Neural cell (in vitro differentiated cells): ENCODE measurements around the gene LGR4. TPM values are rescaled to one million over a fixed set of nuclear protein-coding genes. Genes with fewer than 3 reads are reported as not detected.

Experiments used
- H2AFZ ChIP-seq: fragments of 200-600, 300-800 bp; sonication (generic), shearing (Covaris generic); 2 replicates; pipeline ENCODE4 v1.6.0; 2014; ENCODE audit warnings: low read depth, mild to moderate bottlenecking, antibody characterized with exemption, low read length, moderate library complexity
- H3F3A ChIP-seq: fragments of 200-600 bp; shearing (Covaris generic); 2 replicates; pipeline ENCODE4 v1.6.1; 2016; ENCODE audit warnings: mild to moderate bottlenecking, moderate library complexity, mixed read lengths, antibody characterized with exemption, low read length; ENCODE audit not compliant: insufficient read depth, poor library complexity, severe bottlenecking
- H3K27ac ChIP-seq: fragments of 200-600, 300-800 bp; sonication (generic), shearing (Covaris generic); 2 replicates; pipeline ENCODE4 v1.5.1; 2014; ENCODE audit warnings: mild to moderate bottlenecking, low read length, moderate library complexity
- H3K27me3 ChIP-seq: fragments of 300-800, 200-600 bp; sonication (generic), shearing (Covaris generic); 2 replicates; pipeline ENCODE4 v1.6.0; 2014; ENCODE audit warnings: mild to moderate bottlenecking, low read depth, low read length, moderate library complexity; ENCODE audit not compliant: insufficient read depth
- H3K36me3 ChIP-seq: fragments of 300-800, 200-600 bp; sonication (generic), shearing (Covaris generic); 2 replicates; pipeline ENCODE4 v1.5.1; 2014; ENCODE audit warnings: mild to moderate bottlenecking, antibody characterized with exemption, low read length, moderate library complexity; ENCODE audit not compliant: insufficient read depth
- H3K4me2 ChIP-seq: fragments of 300-800, 200-600 bp; sonication (generic), shearing (Covaris generic); 2 replicates; pipeline ENCODE4 v1.6.0; 2014; ENCODE audit warnings: mild to moderate bottlenecking, low read length
- H3K4me3 ChIP-seq: fragments of 300-800, 200-600 bp; sonication (generic), shearing (Covaris generic); 2 replicates; pipeline ENCODE4 v1.5.1; 2014; ENCODE audit warnings: mild to moderate bottlenecking, low read length, moderate library complexity
- H3K79me2 ChIP-seq: fragments of 200-600 bp; shearing (Covaris generic); replicated peaks from 2 replicates; pipeline ENCODE4 v1.6.0; 2014; ENCODE audit warnings: mild to moderate bottlenecking, low read length, moderate library complexity; ENCODE audit not compliant: insufficient read depth
- H3K9ac ChIP-seq: fragments of 300-800, 200-600 bp; sonication (generic), shearing (Covaris generic); 2 replicates; pipeline ENCODE4 v1.6.1; 2016; ENCODE audit warnings: mild to moderate bottlenecking, low read length, mixed read lengths
- H3K9me2 ChIP-seq: fragments of 200-600 bp; shearing (Covaris generic); 2 replicates; pipeline ENCODE4 v1.6.1; 2016; ENCODE audit warnings: mild to moderate bottlenecking, low read length, mixed read lengths; ENCODE audit not compliant: insufficient read depth
- H3K9me3 ChIP-seq: fragments of 200-600, 300-800 bp; sonication (generic), shearing (Covaris generic); 2 replicates; pipeline ENCODE4 v1.6.1; 2016; ENCODE audit warnings: mild to moderate bottlenecking, mixed run types, low read length, moderate library complexity, mixed read lengths
- H4K20me1 ChIP-seq: fragments of 200-600 bp; shearing (Covaris generic); 2 replicates; pipeline ENCODE4 v1.6.1; 2016; ENCODE audit warnings: mild to moderate bottlenecking, mixed run types; ENCODE audit not compliant: insufficient read depth
- EP300 ChIP-seq: fragments of 450-650 bp; conservative IDR thresholded peaks from 2 replicates; pipeline ENCODE4 v1.6.1; 2014; ENCODE audit warnings: antibody characterized with exemption, mild to moderate bottlenecking, moderate library complexity; ENCODE audit not compliant: poor library complexity, severe bottlenecking
- EZH2 ChIP-seq: fragments of 200-600, 300-800 bp; shearing (Covaris generic), sonication (generic); IDR thresholded peaks from 2 replicates; pipeline ENCODE4 v1.6.1; 2014; ENCODE audit warnings: antibody characterized with exemption, low read length, borderline replicate concordance, mild to moderate bottlenecking; ENCODE audit not compliant: insufficient read depth, poor library complexity, severe bottlenecking
- MXI1 ChIP-seq: fragments of 450-650 bp; conservative IDR thresholded peaks from 2 replicates; pipeline ENCODE4 v1.6.1; 2014; ENCODE audit warnings: antibody characterized with exemption, mild to moderate bottlenecking; ENCODE audit not compliant: poor library complexity, severe bottlenecking
- POLR2AphosphoS5 ChIP-seq: IDR thresholded peaks from 2 replicates; pipeline ENCODE4 v1.6.1; 2012
- RAD21 ChIP-seq: fragments of 450-650 bp; conservative IDR thresholded peaks from 2 replicates; pipeline ENCODE4 v1.6.1; 2014; ENCODE audit warnings: antibody characterized with exemption, mild to moderate bottlenecking, moderate library complexity
- SMC3 ChIP-seq: fragments of 450-650 bp; conservative IDR thresholded peaks from 2 replicates; pipeline ENCODE4 v1.6.1; 2014; ENCODE audit warnings: antibody characterized with exemption, mild to moderate bottlenecking, moderate library complexity; ENCODE audit not compliant: poor library complexity
- TAF1 ChIP-seq: IDR thresholded peaks from 2 replicates; pipeline ENCODE4 v1.6.1; 2012; ENCODE audit warnings: low read depth
- polyA plus RNA-seq: library from polyadenylated mRNA; depleted of rRNA; stranded (reverse); fragments of >200 nt; gene quantifications from 2 replicates; pipeline ENCODE4 v1.2.3, GENCODE V29; 2014
- TF ChIP-seq, protein P1 (sequence below): IDR thresholded peaks from 2 replicates; pipeline ENCODE4 v1.6.1; 2012; ENCODE audit warnings: borderline replicate concordance
- TF ChIP-seq, protein P2 (sequence below): fragments of 450-650 bp; IDR thresholded peaks from 2 replicates; pipeline ENCODE4 v1.5.1; 2014; ENCODE audit warnings: antibody characterized with exemption, mild to moderate bottlenecking, moderate library complexity; ENCODE audit not compliant: poor library complexity, severe bottlenecking

The LGR4 gene
- polyA plus RNA-seq, 1 donor from 2014 or later: 11.2 TPM

DNA sequence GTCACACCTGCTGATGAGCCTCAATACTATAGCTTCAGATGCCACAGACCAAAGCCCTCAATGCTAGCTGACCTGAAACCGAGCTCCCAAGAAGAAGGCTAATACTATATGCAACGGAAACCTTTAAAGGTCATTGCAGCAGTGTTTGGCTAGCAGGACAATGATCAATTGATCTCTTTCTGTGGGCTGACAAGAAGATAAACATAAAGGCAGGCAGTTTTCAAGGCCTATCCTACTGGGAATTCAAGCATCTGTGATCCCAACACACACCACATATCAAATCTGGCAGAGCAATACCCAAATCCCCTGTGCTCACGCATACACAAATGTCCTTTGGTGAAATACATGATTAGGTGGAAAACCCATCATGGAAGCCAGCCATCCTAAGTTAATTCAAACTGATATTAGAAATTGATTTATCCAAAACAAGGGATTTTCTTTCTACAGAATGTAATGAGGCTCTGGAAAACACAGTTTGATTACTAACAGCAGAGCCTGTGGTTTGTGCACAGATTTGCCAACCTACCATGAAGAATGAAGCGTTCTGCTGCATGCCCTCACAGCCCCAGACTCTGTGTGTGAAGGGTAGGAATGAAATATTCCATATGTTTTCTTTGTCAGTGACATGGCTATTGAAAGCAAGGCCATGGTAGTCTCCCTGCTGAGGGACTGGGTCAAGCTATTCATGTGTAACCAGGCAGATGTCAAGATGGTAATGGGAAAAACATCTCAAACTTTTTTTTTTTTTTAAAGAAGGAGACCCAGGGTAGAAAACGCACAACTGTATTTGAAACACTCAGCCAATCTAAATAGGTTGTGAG is 12.2 kb downstream of the LGR4 start:
- H3K27me3 ChIP-seq: no peaks in the 10 kb centered on the region
- H3K79me2 ChIP-seq: peaks cover 50% of the 10 kb centered on the region
- H3K9ac ChIP-seq: no peak overlapping the region
- H3K4me2 ChIP-seq: no peak overlapping the region
- H3F3A ChIP-seq: no peaks in the 10 kb centered on the region
- no peak for TF ChIP-seq POLR2AphosphoS5
- no peak for TF ChIP-seq MXI1
- no peak for TF ChIP-seq SMC3
- TF ChIP-seq, protein P1, sequence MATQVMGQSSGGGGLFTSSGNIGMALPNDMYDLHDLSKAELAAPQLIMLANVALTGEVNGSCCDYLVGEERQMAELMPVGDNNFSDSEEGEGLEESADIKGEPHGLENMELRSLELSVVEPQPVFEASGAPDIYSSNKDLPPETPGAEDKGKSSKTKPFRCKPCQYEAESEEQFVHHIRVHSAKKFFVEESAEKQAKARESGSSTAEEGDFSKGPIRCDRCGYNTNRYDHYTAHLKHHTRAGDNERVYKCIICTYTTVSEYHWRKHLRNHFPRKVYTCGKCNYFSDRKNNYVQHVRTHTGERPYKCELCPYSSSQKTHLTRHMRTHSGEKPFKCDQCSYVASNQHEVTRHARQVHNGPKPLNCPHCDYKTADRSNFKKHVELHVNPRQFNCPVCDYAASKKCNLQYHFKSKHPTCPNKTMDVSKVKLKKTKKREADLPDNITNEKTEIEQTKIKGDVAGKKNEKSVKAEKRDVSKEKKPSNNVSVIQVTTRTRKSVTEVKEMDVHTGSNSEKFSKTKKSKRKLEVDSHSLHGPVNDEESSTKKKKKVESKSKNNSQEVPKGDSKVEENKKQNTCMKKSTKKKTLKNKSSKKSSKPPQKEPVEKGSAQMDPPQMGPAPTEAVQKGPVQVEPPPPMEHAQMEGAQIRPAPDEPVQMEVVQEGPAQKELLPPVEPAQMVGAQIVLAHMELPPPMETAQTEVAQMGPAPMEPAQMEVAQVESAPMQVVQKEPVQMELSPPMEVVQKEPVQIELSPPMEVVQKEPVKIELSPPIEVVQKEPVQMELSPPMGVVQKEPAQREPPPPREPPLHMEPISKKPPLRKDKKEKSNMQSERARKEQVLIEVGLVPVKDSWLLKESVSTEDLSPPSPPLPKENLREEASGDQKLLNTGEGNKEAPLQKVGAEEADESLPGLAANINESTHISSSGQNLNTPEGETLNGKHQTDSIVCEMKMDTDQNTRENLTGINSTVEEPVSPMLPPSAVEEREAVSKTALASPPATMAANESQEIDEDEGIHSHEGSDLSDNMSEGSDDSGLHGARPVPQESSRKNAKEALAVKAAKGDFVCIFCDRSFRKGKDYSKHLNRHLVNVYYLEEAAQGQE: no peak
- TF ChIP-seq EZH2: no peak
- no peak for TF ChIP-seq RAD21
- TF ChIP-seq TAF1: no peak
- H2AFZ ChIP-seq: no peak overlapping the region
- no peaks in the 10 kb centered on the region for H4K20me1 ChIP-seq
- no peak overlapping the region for H3K4me3 ChIP-seq
- H3K9me3 ChIP-seq: no peaks in the 10 kb centered on the region
- no peaks in the 10 kb centered on the region for H3K36me3 ChIP-seq
- H3K27ac ChIP-seq: no peak overlapping the region
- H3K9me2 ChIP-seq: no peaks in the 10 kb centered on the region

DNA sequence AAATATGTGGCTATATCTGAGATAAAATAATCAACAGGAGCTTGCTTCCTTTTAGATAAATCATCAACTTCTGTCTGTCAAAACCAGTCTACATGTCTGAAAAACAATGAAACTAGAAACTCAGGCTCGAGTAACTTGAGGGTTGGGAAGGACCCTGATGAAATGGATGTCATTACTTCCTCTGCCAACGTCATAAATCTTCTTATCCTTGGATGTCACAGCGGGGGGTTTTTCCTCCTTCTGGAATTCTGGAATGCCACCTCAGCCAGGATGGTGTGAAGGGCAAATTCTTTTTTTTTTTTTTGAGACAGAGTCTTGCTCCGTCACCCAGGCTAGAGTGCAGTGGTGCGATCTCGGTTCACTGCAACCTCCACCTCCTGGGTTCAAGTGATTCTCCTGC is 13.4 kb downstream of the LGR4 start:
- Histone ChIP-seq H3K4me3 (no peak overlapping the region), H3K79me2 (peaks cover 46% of the 10 kb centered on the region)

More for the DNA sequence above, 13.4 kb downstream of the LGR4 start:
- H3F3A ChIP-seq: no peaks in the 10 kb centered on the region
- H3K9ac ChIP-seq: no peak overlapping the region
- H3K36me3 ChIP-seq: no peaks in the 10 kb centered on the region
- H3K27me3 ChIP-seq: no peaks in the 10 kb centered on the region
- TF ChIP-seq, protein P1: no peak
- TF ChIP-seq SMC3 (no peak), MXI1 (no peak), TAF1 (no peak), EP300 (no peak), POLR2AphosphoS5 (no peak), RAD21 (no peak), EZH2 (no peak)
- TF ChIP-seq, protein P2, sequence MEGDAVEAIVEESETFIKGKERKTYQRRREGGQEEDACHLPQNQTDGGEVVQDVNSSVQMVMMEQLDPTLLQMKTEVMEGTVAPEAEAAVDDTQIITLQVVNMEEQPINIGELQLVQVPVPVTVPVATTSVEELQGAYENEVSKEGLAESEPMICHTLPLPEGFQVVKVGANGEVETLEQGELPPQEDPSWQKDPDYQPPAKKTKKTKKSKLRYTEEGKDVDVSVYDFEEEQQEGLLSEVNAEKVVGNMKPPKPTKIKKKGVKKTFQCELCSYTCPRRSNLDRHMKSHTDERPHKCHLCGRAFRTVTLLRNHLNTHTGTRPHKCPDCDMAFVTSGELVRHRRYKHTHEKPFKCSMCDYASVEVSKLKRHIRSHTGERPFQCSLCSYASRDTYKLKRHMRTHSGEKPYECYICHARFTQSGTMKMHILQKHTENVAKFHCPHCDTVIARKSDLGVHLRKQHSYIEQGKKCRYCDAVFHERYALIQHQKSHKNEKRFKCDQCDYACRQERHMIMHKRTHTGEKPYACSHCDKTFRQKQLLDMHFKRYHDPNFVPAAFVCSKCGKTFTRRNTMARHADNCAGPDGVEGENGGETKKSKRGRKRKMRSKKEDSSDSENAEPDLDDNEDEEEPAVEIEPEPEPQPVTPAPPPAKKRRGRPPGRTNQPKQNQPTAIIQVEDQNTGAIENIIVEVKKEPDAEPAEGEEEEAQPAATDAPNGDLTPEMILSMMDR: no peak
- no peaks in the 10 kb centered on the region for H3K9me2 ChIP-seq
- H4K20me1 ChIP-seq: no peaks in the 10 kb centered on the region
- no peak overlapping the region for H3K4me2 ChIP-seq
- H2AFZ ChIP-seq: no peak overlapping the region
- H3K27ac ChIP-seq: no peak overlapping the region
- H3K9me3 ChIP-seq: no peaks in the 10 kb centered on the region
